ENCODE results near the gene TSPAN5. TPM values are rescaled to one million over a fixed set of nuclear protein-coding genes. Genes with fewer than 3 reads are reported as not detected.

Gene TSPAN5
- total and polyA plus RNA-seq, 3 donors from 2014 or later = 27.8 to 57.2 (median 30.8) TPM

DNA sequence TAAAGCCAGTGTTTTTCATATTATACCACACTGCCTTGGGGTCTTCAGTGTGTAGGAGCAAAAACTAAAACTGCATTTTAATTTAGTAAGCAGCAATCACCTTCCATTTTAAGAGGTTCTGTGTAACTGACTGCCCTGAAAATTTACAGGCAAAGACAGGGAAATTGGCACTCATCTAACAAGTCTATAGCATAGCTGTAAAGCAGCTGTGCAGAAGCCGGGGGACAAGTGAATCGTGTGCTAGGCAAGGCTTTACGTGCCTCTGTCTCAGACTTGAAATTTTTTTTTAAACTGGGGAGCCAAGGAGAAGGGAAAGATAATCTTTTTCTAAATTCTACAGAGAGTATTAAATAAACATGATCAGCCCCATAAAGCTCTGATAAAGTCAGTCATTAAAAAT, 39.7 kb downstream of the TSPAN5 start:
- DNase-seq = no peak
- Histone ChIP-seq H3K36me3 (ENCODE audit: low read depth, missing control alignments) (no peaks in the 10 kb centered on the region), H3K4me3 (no peak overlapping the region), H3K27ac (no peak overlapping the region), H3K9me3 (no peaks in the 10 kb centered on the region), H3K4me1 (peaks cover 14% of the 10 kb centered on the region), H3K27me3 (no peaks in the 10 kb centered on the region)
- intact Hi-C loops (cut with DNase I; ENCODE audit: low total_unique reads) = no loop called here
- WGBS, 2 donors = 66 to 86% methylated on average over 3 of the region's 3 CpGs
- TF ChIP-seq CTCF (IDR thresholded peaks at IDR 0.05) (no peak), POLR2A (IDR thresholded peaks at IDR 0.05) (no peak)

GRCh38 chr4:98617358-98618047, 40.9 kb downstream of the TSPAN5 start:
- H3K27me3 ChIP-seq = no peaks in the 10 kb centered on the region
- H3K9me3 ChIP-seq = no peaks in the 10 kb centered on the region
- H3K36me3 ChIP-seq (ENCODE audit: low read depth, missing control alignments) = no peaks in the 10 kb centered on the region
- intact Hi-C loops (cut with DNase I; ENCODE audit: low total_unique reads) = no loop called here
- H3K27ac ChIP-seq = no peak overlapping the region
- H3K4me1 ChIP-seq = peaks cover 10% of the 10 kb centered on the region
- WGBS, 2 donors = 49 to 52% methylated on average over 2 of the region's 2 CpGs
- TF ChIP-seq POLR2A (IDR thresholded peaks at IDR 0.05) = no peak
- H3K4me3 ChIP-seq = no peak overlapping the region
- no peak for DNase-seq

- no peak for TF ChIP-seq POLR2A (IDR thresholded peaks at IDR 0.05)
- intact Hi-C loops (cut with DNase I; ENCODE audit: low total_unique reads) = no loop called here
- Histone ChIP-seq H3K27me3 (no peaks in the 10 kb centered on the region), H3K27ac (no peak overlapping the region), H3K36me3 (ENCODE audit: low read depth, missing control alignments) (no peaks in the 10 kb centered on the region), H3K4me1 (peaks cover 24% of the 10 kb centered on the region), H3K4me3 (no peak overlapping the region), H3K9me3 (no peaks in the 10 kb centered on the region)
- DNase-seq = no peak
- WGBS, 2 donors = 87 to 94% methylated on average over 3 of the region's 3 CpGs
Observed at GRCh38 chr4:98615991-98616390, 42.4 kb downstream of the TSPAN5 start.

GRCh38 chr4:98614662-98615061, 43.7 kb downstream of the TSPAN5 start:
- no peak overlapping the region for H3K27ac ChIP-seq
- peaks cover 29% of the 10 kb centered on the region for H3K4me1 ChIP-seq
- intact Hi-C loops (cut with DNase I; ENCODE audit: low total_unique reads) = no loop called here
- TF ChIP-seq POLR2A (IDR thresholded peaks at IDR 0.05) (no peak), CTCF (IDR thresholded peaks at IDR 0.05) (no peak)
- 87 to 93% methylated on average over 4 of the region's 4 CpGs for WGBS, 2 donors
- H3K27me3 ChIP-seq = no peaks in the 10 kb centered on the region
- H3K4me3 ChIP-seq = no peak overlapping the region
- H3K9me3 ChIP-seq = no peaks in the 10 kb centered on the region
- DNase-seq = no peak
- H3K36me3 ChIP-seq (ENCODE audit: low read depth, missing control alignments) = no peaks in the 10 kb centered on the region

- TF ChIP-seq POLR2A (IDR thresholded peaks at IDR 0.05) = no peak
- TF ChIP-seq CTCF (IDR thresholded peaks at IDR 0.05) = no peak
- no peaks in the 10 kb centered on the region for H3K36me3 ChIP-seq (ENCODE audit: low read depth, missing control alignments)
- H3K27me3 ChIP-seq = no peaks in the 10 kb centered on the region
- no peak overlapping the region for H3K27ac ChIP-seq
- DNase-seq = no peak
- H3K4me1 ChIP-seq = peaks cover 29% of the 10 kb centered on the region
- intact Hi-C loops (cut with DNase I; ENCODE audit: low total_unique reads) = no loop called here
- H3K9me3 ChIP-seq = no peaks in the 10 kb centered on the region
- 100% methylated on average over 3 of the region's 3 CpGs for WGBS, 2 donors
- H3K4me3 ChIP-seq = no peak overlapping the region
Observed at GRCh38 chr4:98614094-98614493, 44.3 kb downstream of the TSPAN5 start.

Data from testis (tissue), 3 donors.